ENCODE data around the gene FGD4.

The FGD4 gene

DNA sequence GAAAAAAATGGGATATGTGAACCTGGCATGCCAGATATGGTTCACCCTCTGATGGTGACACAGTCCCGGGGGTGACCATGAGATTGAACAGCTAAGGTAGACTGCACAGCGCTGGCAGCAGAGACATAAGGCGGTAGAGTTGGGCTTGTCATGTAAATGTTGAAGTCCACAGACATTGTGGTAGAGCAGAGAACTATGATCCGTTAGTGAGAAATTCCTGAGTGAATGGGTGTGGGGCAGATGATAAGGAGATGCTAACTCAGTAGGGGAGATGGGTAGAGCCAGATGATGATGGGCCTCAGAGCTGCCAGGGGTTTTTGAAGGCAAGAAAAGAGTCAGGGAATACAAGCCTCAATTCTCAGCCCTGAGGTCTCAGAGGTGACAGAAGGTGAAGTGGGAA, 228.6 kb downstream of the FGD4 start:
- DNase-seq: no peak

DNA sequence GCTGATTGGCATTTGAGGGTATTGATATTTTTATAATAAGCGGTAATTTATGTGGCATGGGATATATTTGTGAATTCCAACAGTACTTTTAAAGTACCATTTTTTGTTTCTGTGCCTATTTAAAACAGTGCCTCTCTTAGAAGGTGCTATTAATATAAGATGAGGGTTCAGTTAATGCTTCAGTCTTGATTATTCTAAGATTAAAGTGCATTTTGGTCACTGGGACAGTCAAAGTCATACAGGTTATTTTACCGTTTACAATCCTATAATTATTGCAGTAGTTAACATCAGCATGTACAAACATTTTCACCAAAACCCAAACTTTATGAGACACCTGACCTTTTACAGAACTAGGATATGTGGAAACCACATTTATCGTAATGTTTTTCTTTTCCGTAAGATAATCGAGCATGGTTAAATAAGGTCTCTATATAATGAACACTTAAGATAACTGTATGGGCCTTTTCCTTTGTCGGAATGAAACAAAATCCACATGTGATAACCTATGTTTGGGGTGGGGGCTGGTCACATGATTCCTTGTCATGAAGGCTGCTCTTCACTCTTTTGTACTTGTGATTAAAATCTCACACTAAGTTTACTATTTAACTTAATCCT, 242.0 kb downstream of the FGD4 start:
- DNase-seq: no peak

DNA sequence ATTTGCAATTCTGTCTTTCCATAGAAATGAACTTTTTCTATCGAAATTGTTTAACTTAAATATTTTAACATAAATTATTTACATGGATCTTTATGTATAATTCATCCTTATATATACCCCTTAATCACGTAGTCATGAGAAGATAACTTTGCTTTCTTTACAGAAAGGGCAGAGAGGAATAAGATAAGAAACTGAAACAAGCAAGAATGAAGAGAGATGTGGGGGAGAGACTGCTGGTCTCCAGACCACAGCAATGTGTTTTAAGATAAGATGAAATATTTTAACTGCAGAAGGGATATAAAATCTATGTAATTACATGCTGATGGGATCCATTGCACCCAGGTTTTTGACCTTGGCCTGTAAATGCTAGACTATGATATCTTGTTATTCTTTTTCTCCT, 245.1 kb downstream of the FGD4 start:
- DNase-seq: no peak

DNA sequence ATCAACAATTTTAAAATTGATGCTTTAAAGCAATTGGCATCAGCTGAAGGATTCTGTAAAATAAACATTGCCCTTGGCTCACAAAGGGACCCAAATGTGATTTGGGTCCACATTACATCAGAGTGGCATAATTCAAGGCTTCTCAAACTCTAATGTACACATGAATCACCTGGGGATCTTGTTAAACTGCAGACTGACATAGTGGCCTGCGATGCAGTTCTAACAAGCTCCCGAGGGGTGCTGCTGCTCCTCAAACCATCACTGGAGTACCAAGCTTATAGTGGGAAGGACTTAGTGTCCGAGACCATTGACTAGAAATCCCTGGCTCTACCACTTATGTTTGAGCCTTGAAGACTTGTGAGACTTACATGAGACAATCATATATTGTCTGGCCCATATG, 247.9 kb downstream of the FGD4 start:
- DNase-seq: no peak

DNA sequence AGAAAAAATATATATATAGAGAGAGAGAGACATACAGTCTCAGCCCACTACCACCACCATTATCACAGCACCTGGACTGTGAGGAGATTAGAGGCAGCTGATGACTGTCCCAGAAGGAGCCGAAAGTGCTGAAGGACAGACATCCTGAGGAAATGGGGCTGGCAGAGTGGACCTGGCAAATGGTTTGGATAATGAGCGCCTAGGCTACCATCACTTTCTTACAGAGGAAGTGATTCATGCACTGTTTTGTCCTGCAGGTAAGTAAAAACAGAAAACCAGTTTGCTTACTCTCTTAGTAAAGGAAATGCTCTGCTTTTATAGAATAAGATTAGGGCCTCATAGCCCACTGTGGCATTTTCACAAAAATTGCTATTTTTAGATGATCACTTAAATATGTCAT, 251.2 kb downstream of the FGD4 start:
- no peak for DNase-seq

DNA sequence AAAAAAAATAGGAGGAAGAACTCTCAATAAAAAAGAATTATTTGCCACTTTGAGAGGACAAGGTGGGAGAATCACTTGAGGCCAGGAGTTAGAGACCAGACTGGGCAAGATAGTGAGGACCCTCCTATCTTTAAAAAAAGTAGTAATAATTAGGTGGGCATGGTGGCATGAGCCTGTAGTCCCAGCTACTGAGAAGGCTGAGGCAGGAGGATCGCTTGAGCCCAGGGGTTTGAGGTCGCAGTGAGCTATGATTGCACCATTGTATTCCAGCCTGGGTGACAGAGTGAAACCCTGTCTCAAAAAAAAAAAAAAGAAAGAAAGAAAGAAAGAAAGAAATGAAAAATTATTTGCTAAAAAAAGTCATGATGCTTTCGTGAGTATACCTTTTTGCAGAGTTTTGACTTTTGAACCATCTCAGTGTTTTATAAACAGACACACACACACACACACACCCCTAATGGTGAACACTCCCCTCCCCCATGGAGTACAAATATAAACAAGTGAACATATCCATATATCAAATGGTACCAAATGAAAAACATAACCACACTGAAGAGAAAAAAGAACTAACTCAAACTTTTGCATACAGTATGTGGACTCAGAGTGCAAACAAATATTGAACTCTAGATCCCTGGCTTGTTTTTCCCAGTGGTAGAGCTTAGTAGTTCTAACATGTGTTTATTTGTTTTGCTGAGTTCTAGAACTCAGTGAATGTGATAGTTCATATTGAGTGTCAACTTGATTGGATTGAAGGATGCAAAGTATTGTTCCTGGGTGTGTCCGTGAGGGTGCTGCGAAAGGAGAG, 252.0 kb downstream of the FGD4 start:
- no peak for DNase-seq

DNA sequence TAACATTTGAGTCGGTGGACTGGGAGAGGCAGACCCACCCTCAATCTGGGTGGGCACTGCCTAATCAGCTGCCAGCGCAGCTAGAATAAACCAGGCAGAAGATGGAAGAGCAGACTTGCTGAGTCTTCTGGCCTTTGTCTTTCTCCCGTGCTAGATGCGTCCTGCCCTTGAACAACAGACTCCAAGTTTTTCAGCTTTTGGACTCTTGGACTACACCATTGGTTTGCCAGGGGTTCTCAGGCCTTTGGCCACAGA, 252.5 kb downstream of the FGD4 start:
- DNase-seq: no peak

DNA sequence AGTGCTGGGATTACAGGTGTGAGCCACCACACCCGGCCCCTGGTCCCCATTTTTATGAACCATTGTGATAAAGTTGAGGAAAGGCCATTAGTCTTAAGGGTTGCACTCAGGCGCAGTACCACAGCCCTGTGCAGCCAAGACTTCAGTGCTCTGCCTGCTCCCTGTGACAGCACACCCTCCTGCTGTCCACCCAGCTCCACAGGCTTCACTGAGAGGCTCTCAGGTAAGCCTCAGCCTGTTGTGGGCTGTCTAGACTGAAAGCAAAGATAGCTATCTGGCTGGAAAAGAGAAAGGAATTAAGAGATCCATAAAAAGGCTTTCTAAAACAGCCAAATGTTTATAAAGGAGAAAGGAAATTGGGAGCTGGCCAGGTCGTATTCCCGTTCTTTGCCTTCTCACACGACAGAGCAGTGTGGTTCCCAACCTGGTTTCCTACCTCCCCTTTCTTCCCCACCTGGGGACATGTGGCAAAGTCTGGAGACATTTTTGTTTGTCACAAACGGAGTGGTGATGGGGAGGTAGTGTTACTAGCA, 260.6 kb downstream of the FGD4 start:
- no peak for DNase-seq

DNA sequence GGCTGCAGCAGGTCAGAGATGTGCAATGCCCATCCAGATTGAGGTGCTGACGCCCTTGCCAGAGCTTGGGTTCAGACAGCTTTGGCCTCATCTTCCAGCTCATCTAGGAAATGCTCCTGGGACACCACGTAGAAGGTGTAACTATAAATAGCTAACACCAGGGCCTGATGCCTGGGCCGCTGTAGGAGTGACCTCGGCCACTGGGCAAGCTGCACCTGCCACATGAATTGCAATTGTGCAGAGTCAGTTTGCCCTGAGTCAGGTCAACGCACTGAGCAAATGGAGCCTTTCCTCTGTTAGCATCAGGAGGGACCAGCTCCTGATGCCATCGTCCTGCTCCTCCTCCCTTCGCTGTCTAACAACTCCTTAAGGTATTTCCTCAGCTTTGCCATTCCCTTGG, 262.3 kb downstream of the FGD4 start:
- no peak for DNase-seq

DNA sequence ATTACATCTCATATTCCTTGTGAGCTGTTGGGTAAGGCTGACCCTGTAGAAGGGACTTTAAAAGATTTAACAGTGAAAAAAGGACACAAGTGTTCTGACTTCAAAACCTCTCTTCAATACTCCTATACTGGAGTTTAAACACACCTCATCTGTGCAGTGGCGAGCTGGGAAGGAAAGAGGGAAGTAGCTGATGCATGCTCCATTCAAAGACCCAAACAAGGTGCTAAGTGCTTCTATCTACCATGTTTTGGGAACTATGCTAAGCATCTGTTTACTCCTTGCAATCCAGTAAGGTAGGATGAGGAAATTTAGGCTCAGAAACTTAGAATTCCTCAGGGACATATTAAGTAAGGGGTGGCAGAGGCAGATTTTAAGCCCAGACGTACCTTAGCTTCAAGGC, 263.3 kb downstream of the FGD4 start:
- DNase-seq: no peak

DNA sequence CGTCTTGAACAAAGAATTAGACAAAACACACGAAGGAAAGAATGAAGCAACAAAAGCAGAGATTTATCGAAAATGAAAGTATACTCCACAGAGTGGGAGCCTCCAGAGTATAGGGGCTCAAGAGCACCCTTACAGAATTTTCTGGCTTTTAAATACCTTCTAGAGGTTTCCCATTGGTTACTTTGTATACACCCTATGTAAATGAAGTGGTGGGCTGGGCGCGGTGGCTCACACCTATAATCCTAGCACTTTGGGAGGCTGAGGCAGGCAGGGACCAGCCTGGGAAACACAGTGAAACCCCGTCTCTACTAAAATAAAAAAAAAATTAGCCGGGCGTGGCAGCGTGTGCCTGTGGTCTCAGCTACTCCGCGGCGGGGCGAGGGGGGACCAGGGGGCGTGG, 266.7 kb downstream of the FGD4 start:
- DNase-seq: no peak

DNA sequence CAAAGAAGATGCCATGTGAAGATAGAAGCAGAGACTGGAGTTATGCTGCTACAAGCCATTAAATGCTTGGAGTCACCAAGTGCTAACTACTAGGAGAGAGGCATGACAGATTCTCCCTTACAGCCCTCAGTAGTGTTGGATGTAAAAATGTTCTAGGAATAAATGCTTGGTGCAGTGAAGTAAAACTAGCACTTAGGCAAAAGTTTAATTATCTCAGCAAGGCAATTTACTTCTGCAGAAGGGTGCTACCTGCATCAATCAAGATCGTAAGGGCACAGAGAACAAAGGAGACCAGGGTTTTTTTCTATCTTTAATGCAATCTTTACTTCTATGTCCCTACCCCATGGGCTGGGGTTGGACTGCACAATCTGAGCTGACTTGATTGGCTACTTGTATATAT, 270.2 kb downstream of the FGD4 start:
- DNase-seq: no peak

DNA sequence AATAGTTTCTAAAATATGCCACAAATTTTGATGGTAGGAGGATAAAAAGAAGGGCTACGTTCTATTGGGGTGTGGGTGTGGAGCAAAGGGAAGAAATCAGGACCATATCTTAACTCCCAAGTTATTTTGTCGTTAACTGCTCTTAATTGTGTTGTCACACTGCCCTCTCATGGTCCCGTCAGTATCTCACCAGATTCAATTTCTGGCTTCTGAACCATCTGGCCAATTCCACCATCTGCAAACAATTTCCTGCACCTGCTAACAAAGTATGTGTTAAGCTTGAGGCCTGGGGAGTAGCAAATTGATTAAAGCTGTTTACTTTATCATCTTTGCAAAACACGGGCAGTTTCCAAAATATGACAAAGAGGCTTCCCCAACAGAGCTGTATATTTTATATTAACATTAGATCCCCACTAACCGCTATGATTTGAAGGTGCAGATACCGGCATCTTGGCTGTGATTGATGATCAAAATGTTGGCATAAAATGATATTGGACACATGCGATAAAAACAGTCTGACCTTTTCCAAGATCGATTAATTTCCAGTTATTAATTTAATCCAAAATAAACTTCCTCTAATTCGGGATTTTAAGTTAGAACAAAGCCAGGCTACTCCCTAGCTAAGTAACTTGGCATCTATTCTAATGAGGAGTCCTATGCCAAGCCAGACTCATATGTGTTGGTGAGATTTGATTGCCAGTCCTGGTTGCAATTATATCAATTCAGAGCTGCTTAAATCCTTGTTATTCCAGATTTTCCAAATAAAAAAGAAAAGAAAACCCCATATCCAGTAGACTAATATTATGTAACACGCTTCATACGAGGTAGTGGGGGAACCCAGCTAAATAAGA, 272.8 kb downstream of the FGD4 start:
- DNase-seq: peak; percentile 81

DNA sequence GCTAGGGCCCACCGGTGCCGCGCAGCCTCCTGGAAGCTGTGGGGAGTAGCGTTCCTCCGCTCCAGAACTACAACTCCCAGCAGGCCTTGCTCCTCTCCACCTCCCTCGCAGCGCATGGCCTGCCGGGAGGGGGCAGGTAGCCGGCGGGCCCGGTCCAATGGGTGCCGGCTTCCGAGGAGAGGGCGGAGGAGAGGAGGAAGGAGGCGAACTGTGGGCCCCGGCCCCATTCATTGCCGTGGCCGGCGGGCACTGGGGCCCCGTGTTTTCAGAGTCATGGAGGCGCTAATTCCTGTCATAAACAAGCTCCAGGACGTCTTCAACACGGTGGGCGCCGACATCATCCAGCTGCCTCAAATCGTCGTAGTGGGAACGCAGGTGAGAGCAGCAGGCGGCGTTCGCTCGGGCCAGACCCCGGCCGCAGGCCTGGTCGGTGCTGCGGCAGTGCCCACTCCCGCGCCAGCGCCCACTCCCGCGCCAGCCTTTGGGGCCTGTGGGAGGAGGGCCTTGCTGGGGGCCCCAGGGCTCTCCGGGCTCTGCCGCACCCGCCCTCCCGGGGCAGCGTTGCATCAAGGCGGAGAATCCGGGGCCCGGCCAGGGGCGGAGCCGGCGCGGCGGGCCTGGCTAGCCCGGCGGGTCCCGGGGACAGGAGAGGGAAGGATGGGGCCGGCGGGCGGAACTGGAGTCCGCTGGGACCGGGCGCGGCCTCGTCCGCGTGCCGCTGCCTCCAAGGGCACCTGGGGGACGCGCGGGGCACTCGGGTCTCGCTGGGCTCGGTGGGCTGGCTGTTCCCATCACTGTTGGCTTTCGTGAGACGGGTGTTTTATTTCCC, 279.9 kb downstream of the FGD4 start, which contains the start of gene DNM1L:
TSS of gene DNM1L (plus strand) at position 211 of the 829 bp plus-strand sequence. CDS start at position 274, 63 bp downstream.
- peak; percentile 98 for DNase-seq

DNA sequence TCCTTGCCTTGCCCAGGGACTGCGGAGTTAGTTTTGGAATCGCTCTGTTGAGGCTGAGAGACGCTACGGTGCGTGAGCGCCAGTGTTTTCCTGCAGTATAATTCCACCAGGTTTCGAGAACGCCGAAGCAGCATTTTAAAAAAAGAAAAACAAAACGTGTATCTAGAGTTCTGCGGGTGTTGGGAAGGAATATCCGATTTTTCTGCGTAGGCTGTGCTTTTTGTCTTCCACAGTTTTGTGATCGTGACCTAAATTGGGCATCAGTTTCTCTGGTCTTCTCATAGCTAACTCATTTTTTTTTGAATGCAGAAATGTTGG, 280.5 kb downstream of the FGD4 start:
- DNase-seq: peak; percentile 58

DNA sequence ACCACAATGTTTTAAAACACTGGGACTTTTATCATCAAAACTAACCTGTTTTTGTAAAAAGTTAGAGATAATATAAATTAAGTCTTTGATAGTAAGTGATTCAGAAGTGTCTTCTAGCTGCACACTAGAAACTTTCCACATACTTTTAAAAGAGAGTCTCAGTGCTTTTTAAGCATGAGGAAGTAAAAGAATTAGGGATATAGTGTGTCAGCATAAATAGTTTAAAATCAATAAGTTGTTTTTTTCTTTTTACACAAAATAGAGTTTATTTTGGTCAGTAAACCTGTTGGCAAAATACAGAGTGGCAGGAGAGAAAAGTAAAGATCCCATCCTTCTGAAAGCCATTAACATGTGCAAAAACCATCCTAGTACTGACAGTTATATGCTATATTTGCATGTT, 281.4 kb downstream of the FGD4 start:
- no peak for DNase-seq

DNA sequence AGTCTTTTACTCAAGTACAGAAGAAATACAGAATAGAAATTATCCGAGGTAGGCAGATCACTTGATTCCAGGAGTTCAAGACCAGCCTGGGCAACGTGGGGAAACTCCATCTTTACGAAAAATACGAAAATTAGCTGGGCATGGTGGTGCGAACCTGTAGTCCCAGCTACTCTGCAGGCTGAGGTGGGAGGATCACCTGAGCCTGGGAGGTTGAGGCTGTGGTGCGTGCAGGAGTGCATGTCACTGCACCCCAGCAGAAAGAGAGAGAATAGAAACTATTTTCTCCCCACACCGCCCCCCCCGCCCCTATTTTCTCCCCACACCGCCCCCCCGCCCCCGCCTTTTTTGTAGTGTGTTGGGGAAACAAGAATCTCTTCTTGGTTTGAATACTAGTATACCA, 281.9 kb downstream of the FGD4 start:
- no peak for DNase-seq

DNA sequence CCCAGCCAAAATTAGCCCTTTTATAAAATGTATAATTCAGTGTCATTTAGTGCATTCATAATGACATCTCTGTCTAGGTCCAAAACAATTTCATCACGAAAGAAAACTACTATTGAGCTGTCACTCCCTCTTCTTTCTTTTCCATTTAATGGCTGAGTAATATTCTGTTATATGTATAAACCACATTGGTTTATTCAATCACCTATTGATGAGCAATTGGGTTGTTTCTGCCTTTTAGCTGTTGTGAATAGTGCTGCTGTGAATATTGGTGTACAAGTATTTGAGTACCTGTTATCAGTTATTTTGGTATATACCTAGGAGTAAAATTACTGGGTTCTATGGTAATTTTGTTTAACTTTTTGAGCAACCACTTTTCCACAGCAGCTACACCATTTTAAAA, 287.0 kb downstream of the FGD4 start:
- DNase-seq: no peak

DNA sequence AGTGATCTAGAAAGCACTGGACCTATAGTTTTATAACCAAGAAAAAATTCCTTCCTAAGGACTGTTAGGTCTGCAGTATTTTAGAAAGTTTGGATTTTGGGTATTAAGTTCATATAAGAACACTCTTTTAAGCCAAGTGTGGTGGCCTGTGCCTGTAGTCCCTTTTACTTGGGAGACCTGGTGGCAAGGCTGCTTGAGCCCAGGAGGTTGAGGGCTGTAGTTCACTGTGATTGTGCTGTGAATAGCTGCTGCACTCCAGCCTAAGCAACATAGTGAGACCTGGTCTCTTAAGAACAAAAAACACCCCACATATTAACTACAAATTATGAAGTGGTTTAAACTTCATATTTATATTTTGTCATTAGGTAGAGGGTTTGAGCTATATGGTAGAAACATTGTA, 289.4 kb downstream of the FGD4 start:
- no peak for DNase-seq

DNA sequence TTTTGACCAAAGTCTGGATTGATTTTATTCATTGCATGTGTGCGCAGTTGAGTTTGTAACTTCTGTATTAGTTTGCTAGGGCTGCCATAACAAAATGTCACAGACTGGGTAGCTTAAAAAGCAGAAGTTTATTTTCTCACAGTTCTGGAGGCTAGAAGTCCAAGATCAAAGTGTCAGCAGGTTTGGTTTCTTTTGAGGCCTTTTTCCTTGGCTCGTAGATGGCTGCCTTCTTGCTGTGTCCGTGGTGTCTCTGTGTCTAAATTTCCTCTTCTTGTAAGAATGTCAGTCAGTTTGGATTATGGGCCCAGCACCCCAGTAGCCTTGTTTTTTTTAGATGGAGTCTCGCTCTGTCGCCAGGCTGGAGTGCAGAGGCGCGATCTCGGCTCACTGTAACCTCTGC, 291.6 kb downstream of the FGD4 start:
- no peak for DNase-seq

DNA sequence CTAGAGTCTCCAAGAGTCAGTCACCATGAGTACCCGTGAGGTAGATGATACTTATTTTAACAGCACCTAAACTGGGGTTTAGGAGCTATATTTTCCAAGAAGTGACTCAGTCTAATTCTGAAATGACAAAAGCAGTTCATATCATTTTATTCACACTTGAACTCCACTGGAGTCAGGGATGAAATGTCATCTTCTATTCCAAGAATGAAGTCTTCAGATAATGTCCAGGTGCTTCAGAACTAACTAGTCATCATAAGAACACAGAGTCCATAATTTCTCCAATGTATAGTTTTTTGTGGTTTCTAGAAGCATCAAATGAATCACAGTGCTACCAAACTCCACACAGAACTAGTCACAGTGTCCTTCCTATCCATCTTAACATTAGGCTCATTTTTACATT, 293.0 kb downstream of the FGD4 start:
- DNase-seq: no peak

DNA sequence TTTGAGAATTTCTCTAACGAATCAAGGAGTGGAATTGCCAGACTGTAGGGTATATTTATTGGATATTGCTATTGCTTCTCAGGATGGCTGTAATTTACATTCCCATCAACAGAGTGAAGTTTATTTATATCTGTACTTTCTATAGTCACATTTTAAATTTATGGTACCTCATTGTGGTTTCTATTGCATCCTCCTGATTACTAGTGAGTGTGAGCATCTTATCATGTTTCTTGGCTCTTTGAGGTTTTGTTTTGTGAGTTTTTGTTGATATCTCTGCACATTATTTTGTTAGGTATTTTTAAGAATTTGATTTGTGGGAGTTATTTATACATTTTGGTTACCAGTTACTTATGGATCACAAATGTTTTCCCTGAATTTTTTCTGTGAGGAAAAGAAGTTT, 293.7 kb downstream of the FGD4 start:
- no peak for DNase-seq

All from NCI-H774 (cell line).